ENCODE measurements around the gene CMIP.

Gene CMIP

DNA sequence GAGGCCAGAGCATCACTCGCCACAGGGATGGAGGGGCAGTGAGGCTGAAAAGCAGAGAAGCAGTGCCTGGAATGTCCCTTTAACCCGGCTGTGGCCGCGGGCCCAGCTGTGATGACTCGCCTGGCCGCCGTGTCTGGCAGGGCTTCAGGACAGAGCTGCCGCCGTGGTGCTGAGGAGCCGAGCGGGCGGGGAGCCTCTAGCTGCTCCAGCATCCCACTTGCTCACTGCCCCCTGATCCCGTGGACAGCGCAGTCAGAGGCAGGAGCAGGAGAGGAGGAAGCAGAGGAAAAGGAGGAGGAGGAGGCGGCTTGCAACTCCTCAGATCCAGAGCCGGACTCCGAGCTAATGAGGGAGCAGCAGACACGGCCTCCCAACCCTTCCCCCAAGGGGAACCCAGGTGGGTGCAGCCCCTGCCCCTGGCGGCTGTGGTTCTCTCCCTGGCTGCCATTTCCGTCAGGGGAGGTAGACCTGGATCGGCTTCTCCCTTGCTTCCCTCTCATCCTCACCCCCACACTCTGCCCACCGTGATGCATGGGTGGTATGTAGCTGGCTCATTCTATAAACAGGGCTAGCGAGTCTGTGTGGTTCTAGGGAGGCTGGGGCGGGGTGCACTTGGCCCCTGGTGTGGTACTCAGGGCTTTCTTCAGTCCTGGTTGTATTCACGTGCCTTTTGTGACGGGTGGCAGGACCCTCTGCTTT lies 165.7 kb downstream of the CMIP start:
- H3K27ac ChIP-seq = no peak overlapping the region
- DNase-seq (ENCODE audit: low read depth, low spot score) = no peak

DNA sequence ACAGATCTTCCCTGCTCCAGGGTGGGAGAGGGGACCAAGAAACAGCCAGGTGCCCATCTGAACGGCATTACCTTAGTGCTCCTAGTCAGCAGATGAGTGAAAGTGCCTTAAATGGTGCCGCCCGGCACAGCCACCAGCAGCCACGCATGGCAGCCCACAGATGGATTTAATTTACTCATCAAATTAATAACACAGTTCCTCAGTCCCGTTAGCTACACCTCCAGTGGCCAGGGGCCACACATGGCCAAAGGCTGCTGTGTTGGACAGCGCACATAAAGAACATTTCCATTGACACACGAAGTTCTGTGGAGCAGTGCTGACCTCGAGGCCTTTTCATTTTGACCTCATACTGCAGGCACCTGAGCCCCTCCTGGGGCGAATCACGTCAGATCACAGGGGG lies 166.3 kb downstream of the CMIP start:
- DNase-seq (ENCODE audit: low read depth, low spot score) = no peak

DNA sequence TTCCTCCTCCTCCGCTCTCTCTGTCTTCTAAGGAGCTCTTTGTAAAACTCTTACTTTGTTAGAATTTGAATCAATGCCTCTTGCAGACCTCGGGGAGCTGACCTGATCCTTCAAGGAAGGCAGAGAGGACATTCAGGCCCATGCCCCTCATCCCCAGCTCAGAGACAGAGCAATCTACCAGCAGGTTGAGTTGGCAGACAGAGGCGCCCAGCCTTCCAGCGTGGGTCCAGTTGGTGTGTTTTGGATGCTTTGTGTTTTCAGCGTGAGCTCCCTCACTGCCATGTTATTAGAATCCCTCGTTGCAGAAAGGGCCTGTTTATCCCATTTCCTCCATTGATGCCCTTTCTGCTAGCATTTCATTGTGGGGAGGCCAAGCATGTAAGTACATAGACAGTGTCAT lies 167.1 kb downstream of the CMIP start:
- DNase-seq (ENCODE audit: low read depth, low spot score) = no peak
- H3K27ac ChIP-seq = no peak overlapping the region

More for the DNA sequence above, 166.3 kb downstream of the CMIP start:
- H3K27ac ChIP-seq = no peak overlapping the region

DNA sequence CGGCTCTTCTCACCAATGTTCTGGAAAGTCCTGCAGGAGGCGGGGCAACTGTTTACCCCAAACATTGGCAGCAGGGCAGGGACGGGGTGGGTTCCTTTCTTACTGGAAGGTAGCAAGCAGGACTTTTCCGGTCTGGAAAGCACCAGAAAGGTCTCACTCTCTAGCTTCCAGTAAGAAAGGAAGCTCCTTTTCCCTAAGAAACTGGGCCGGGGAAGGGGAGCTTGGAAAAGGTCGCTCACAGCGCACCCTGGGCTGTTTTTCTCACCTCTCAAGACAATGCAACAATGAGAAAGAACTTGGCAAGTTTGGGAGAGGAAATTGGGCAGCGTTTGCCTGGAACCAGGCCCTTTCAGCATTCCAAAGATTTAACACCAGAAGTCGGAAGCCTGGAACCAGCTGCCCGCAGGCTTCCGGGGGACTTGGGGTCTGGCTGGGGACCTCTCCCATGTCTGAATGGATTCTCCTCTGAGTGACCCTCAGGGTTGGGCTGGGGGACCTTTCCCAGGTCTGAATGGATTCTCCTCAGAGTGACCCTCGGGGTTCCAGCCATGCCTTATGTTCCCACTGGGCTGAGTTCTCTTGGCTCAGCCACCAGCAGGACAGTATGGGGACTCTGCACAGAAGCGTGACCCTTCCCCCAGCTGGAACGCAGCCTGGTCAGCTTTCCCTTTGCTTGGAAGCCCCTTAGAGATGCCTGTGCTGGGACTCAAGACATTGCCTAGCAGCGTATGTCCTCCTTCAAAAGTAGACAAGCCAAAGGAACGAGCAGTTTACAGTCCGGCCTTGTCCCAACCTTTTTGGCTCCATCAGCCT lies 167.9 kb downstream of the CMIP start:
- DNase-seq (ENCODE audit: low read depth, low spot score) = no peak
- H3K27ac ChIP-seq = no peak overlapping the region

DNA sequence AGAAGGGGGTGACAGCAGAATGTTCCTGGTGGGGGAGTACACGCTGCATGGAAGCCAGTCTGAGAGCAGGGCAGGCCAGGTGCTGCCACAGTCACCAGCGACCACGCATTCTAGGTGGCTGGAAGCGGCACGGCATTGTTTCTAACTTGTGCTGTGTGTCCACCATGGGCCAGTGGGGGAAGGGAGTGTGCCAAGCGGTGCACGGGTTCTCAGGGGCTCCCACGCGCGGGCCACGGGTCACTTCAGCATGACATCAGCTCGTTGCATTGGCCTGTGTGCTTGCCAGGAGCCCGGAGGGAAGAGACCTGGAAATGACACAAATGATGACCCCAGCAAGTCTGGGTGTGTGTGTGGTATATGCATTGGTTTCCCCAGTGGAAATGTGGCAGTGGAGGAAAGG lies 169.6 kb downstream of the CMIP start:
- no peak overlapping the region for H3K27ac ChIP-seq
- no peak for DNase-seq (ENCODE audit: low read depth, low spot score)

DNA sequence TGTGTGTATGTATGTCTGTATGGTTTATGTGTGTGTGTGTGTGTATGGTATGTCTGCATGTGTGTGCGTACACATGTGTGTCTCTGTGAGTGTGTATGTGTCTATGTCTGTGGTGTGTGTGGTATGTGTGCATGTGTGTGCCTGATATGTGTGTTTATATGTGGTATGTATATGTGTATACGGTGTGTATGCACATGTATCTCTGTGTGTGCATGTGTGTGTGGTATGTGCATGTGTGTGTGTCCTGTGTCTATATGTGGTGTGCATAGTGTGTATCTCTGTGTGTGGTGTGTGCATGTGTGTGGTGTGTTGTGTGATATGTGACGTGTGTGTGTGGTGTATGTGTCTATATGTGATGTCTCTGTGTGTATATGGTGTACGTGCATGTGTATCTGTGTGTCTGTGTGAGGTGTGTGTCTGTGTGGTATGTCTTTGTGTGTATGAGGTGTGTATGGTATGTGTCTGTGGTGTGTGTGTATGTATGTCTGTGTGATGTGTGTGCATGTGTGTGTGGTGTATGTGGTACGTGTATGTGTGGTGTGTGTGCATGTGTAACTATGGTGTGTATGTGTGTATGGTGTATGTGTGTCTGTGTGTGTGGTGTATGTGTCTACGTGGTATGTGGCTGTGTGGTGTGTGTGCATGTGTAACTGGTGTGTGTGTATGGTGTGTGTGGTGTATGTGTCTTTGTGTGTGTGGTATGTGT lies 170.2 kb downstream of the CMIP start:
- no peak for DNase-seq (ENCODE audit: low read depth, low spot score)
- H3K27ac ChIP-seq = no peak overlapping the region

DNA sequence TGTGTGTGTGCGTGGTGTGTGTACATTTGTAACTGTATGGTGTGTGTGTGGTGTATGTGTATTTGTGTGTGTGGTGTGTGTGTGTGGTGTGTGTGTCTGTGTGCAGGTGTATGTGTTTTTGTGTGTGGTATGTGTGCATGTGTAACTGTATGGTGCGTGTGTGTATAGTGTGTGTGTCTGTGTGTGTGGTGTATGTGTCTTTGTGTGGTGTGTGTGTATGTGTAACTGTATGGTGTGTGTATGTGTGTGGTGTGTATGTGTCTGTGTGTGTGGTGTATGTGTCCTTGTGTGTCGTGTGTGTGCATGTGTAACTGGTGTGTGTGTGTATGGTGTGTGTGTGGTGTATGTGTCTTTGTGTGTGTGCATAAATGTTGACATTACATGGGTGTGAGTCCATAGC lies 170.8 kb downstream of the CMIP start:
- no peak overlapping the region for H3K27ac ChIP-seq
- DNase-seq (ENCODE audit: low read depth, low spot score) = no peak

DNA sequence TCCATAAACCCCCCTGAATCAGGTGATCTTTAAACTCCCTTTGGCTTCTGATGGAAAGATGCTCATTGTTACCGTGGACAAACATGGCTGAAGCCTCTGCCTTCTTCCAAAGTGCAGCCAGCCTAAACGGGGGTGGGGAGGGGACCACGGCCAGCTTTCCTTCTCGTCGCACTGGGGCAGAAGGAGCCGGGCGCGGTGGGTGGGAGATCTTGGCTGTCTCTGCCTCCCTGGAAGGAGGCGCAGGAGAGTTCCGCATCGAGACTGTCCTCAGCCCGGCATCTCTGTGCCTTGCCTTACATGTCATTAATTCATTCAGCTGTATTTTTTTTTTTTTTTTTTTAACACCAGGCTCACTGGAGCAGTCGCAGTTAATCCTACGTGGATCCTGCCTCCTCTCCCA lies 171.2 kb downstream of the CMIP start:
- no peak for DNase-seq (ENCODE audit: low read depth, low spot score)
- no peak overlapping the region for H3K27ac ChIP-seq

DNA sequence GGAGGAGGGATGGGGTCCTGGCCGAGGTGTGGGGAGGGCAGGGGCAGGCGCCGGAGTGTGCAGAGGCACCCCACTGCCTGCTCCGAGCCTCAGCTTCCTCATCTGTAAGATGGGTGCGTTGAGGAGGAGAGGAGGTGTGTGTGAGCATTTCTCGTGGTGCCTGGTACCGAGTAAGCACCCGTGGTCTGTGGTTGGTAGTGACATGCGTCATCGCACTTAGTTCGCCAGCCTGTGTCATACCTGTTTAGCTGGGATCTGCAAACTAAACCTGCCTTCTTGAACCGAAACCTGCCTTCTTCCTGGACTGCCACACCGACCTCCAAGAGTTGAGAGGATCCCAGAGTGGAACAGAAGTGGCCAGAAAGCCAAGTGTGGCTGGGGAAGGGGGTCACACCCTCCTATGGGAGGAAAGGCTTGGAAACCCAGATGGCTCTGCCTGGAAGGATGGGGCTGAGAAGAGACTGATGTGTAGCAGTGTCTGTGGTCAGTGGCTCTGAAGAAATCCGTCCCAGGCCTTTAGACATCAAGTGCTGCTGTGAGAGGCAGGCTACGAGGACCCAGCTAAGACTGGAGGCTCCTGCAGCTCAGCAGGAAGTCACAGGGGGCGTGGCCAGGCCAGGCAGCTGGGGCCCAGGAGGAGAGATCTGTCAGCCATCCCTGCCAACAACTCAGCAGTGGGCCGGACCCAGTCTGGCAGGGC lies 171.9 kb downstream of the CMIP start:
- peak overlapping the region; percentile 36 for H3K27ac ChIP-seq
- no peak for DNase-seq (ENCODE audit: low read depth, low spot score)

DNA sequence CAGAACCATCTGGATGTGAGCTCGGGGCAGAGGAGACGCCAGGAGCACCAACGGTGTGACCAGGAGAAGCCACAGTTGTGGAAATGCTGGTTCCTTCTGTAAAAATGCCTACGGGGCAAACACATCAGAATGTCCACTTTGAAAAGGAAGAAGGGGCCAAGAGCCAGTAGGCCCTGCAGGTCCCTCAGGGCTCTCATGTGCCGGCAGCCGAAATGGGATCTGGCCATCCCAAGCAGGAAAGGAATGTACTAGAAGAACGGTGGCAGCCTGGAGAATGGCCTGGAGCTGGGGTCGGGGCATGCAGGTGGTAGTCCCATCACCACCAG lies 172.4 kb downstream of the CMIP start:
- peak overlapping the region; percentile 36 for H3K27ac ChIP-seq
- DNase-seq (ENCODE audit: low read depth, low spot score) = no peak

DNA sequence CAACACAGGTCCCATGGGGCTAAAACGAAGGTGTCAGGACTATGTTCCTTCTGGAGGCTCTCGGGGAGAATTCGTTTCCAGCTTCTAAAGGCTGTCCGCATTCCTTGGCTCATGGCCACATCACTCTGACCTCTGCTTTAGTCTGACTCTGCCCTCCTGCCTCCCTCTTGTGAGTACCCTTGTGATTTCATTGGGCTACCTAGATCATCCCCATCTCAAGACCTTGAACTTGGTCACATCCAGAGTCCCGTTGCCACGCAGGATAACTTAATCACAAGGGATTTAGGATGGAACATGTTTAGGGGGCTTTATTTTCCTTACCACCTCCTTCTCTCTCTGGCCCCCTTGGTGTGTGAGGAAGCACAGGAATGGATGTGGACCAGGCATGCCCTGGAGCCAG lies 173.6 kb downstream of the CMIP start:
- no peak for DNase-seq (ENCODE audit: low read depth, low spot score)
- H3K27ac ChIP-seq = no peak overlapping the region

DNA sequence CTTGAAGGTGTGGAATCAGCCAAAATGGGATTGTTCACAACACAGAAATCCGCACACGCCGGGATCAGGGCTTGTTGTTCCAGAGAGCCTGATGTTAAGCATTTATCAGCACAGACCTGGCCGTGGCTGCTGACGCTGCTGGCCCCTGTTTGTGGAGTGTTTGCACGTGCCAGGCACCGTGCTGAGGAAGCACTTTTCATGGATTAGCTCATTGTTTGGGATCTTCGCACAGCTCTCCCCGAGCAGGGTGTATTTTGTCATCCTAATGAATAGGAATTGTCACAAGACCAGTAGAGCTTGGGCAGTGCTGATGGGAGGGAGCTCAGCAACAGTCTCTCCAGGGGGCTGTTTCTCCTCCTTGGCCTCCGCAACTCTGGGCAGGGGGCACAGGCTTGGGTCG lies 174.1 kb downstream of the CMIP start:
- H3K27ac ChIP-seq = no peak overlapping the region
- no peak for DNase-seq (ENCODE audit: low read depth, low spot score)

DNA sequence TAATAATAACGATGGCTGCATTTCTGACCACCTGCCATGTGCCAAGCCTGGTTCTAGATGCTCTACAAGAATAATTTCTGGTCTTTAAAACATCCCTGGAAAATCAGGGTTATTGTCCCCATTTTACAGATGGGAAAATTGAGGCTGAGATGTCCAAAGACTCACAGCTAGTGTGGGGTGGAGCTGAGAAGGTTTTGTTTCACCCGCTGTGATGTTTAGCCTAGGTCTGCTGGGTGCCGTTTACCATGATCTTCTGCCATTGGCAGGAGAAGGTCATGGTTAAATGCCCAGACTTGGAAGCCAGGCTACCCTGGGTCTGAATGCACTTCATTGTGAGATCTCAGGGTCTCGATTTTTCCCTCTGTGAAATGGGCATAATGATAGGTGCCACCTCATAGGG lies 175.4 kb downstream of the CMIP start:
- no peak for DNase-seq (ENCODE audit: low read depth, low spot score)
- peak overlapping the region; percentile 95 for H3K27ac ChIP-seq

DNA sequence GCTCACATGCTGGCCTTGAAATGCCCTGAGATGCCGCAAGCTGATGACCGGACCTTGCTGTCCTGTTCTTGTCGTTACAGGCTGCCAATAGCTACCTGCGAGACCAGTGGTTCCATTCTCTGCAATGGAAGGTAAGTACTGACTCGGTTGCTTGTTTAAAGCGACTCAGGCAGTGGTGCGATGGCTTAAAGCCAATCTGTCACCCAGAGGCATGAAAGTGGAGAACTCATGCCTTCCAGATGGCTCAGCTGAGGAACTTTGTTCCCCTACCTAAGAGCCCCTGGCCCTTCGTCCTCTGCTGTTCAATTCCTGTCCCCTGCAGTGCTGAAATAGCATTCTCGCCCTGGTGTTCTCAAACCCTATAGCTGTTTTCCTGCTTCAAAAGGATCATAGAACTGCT lies 176.2 kb downstream of the CMIP start:
- H3K27ac ChIP-seq = peak overlapping the region; percentile 95
- no peak for DNase-seq (ENCODE audit: low read depth, low spot score)

DNA sequence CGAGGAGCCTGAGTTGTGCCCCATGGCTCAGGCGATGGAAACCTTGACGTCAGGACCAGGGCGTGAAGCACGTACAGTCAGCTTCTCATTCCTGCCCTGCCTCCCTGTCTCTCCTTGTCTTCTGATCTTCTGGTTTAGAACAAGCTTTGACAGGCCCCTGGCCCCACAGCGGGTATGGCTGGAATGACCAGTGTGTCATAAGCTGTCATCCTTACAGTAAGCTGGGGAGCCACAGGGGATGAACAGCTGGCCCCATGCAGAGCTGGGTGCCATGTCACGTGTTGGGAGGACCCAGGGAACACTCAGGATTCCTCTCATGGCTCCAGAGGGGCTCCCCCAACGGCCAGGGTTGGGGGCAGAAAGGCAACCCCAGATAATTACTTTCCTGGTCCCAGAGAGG lies 176.9 kb downstream of the CMIP start:
- peak; percentile 95 for DNase-seq (ENCODE audit: low read depth, low spot score)
- H3K27ac ChIP-seq = peak overlapping the region; percentile 95

DNA sequence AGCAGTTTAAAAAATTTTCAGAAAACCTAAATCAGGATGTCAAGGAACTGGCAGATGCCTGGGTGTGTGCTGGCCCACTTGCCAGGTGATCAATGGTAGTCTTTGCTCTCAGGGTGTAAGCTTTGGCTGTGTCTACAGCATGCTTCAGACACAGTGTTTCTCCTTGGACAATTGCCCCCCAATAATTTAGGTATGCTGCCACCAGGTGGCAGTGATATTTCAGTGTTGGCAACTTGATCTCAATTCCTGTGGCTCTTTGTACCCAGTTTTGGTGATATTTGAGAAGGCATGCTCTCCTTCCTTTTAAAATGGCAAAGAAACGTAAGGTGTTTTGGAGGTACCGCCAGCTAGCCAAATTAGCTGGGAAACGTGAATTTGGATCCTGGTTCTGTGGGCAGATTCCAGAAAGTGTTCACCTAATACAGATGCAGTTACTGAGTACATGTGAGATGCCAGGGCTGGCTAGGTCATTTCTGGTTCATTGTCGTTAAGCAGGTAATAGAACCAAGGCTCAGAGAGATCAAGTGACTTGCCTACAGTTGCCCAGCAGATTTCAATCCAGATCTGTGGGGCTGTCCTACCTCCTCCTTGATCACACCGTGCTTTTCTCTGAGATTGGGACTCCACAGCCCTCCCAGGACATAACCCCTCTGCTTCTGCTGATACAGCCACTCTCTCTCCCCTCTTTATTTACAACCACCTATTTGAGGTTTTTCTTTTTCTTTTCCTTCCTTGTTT lies 178.9 kb downstream of the CMIP start:
- DNase-seq (ENCODE audit: low read depth, low spot score) = no peak
- H3K27ac ChIP-seq = peak overlapping the region; percentile 95

DNA sequence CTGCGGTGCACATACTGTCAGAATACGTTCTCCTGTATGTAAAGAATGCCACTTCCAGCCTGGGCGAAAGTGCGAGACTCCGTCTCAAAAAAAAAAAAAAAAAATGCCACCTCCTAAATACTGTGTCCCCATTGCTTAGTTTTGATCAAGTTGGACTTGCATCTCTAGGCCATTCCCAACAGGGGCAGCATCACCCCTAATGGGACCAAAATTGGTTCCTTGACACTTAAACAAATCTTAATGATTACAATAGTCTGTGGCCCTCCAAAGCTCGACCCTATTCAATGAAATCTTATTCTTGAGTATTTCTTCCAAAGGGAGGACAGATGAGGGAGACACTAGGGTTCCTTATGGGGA lies 179.8 kb downstream of the CMIP start:
- no peak for DNase-seq (ENCODE audit: low read depth, low spot score)
- peak overlapping the region; percentile 95 for H3K27ac ChIP-seq

DNA sequence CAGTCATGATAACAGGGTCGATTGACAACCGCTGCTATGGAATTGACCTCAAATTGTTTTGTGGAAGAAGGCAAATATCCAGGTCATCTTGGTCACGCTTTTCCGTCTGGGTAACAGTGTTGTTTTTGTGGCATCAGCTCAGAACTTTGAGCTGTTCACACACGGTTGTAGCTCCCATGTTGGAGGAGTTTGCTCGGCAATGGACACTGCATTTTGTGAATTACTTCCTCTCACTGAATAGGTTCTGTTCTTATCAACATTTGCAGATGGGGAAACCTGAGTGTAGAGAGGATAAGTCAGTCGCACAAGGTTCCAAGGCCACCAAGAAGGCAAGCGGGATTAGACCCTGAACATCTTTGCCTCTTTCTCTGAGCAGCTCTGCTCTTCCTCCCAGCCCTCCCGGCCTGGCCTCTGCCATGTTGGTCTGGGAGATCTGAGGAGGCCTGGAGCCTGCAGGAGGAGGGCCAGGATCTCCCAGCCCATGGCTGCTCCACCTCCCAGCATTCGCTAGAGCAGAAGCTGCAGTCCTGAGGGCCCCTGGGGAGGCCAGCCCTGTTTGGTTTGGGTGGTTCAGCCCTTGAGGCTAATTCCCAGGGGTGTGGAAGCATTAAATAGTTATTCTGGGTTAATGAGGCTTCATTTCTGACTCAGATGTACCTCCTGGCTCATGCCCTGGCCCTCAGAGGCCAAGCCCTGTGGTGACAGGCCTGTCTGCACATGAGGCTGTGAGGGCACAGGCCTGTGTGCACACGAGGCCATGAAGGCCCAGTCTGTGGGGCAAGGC lies 180.3 kb downstream of the CMIP start:
- no peak for DNase-seq (ENCODE audit: low read depth, low spot score)
- H3K27ac ChIP-seq = peak overlapping the region; percentile 95

DNA sequence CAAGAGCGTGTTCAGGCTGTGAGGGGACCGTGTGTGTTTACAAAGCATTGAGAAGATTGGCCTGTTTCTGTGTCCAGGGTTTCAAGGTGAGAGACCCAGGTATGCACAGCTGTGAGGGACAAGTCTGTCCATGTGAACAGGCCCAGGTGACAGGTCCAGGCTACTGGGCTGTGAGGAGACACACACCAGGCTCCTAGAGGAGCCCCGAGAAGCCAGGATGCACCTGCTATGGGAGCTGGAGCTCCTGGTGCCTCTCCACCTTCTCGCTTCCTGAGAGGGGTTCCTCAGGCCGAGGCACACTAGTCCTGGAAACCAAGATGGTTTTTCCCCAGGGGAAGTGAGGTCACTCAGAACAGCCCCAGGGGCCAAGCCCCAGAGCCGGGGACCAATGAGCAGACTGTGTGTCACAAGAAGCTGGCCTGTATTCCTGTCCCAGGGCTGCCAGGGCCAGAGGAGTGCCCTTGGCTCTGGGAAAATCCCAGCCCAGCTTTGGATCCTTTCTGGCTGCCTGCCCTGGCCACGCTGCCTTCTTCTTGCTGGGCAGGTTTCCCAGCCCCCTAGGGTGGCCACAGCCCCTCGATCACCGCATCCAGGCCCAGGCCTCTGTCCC lies 181.0 kb downstream of the CMIP start:
- no peak for DNase-seq (ENCODE audit: low read depth, low spot score)
- H3K27ac ChIP-seq = peak overlapping the region; percentile 95

Measured in epithelial cell of prostate (primary cell).